IPS-15b (cell line): ENCODE data around the gene LPAR3.

ENCODE experiments used
- H3K27me3 ChIP-seq: one replicate; pipeline ENCODE4 v1.6.1; 2013; ENCODE audit warnings: low read length; ENCODE audit not compliant: control insufficient read depth, insufficient read depth
- H3K36me3 ChIP-seq: one replicate; pipeline ENCODE4 v1.6.1; 2013; ENCODE audit warnings: low read length; ENCODE audit not compliant: control insufficient read depth, insufficient read depth
- H3K4me1 ChIP-seq: one replicate; pipeline ENCODE4 v1.6.1; 2013; ENCODE audit warnings: mild to moderate bottlenecking, low read length; ENCODE audit not compliant: control insufficient read depth, insufficient read depth
- H3K4me3 ChIP-seq: one replicate; pipeline ENCODE4 v1.5.1; 2013; ENCODE audit warnings: low read depth, low read length
- H3K9ac ChIP-seq: one replicate; pipeline ENCODE4 v1.6.1; 2013; ENCODE audit warnings: low read depth, mild to moderate bottlenecking, low read length
- H3K9me3 ChIP-seq: one replicate; pipeline ENCODE4 v1.6.1; 2013; ENCODE audit warnings: mild to moderate bottlenecking, low read length; ENCODE audit not compliant: control insufficient read depth, insufficient read depth

LPAR3 gene

GRCh38 chr1:84768634-84769033, 124.4 kb downstream of the LPAR3 start:
- Histone ChIP-seq H3K9me3 (no peaks in the 10 kb centered on the region), H3K9ac (no peak overlapping the region), H3K4me3 (no peak overlapping the region), H3K27me3 (peaks cover 7% of the 10 kb centered on the region), H3K4me1 (peaks cover 2% of the 10 kb centered on the region), H3K36me3 (no peaks in the 10 kb centered on the region)

GRCh38 chr1:84763912-84764680, 128.9 kb downstream of the LPAR3 start:
- H3K4me1 ChIP-seq = peaks cover 2% of the 10 kb centered on the region
- H3K36me3 ChIP-seq = no peaks in the 10 kb centered on the region
- no peak overlapping the region for H3K4me3 ChIP-seq
- H3K9me3 ChIP-seq = no peaks in the 10 kb centered on the region
- no peaks in the 10 kb centered on the region for H3K27me3 ChIP-seq
- no peak overlapping the region for H3K9ac ChIP-seq

- Histone ChIP-seq H3K4me3 (no peak overlapping the region), H3K36me3 (no peaks in the 10 kb centered on the region), H3K4me1 (peaks cover 2% of the 10 kb centered on the region), H3K27me3 (no peaks in the 10 kb centered on the region), H3K9ac (no peak overlapping the region), H3K9me3 (no peaks in the 10 kb centered on the region)
These were observed 130.3 kb downstream of the LPAR3 start for GRCh38 chr1:84762664-84763063.
